Type B pancreatic cell (in vitro differentiated cells): ENCODE data around the gene ZFR. TPM values are rescaled to one million over a fixed set of nuclear protein-coding genes. Genes with fewer than 3 reads are reported as not detected.

Experiments
- DNase-seq: peaks from one replicate; pipeline ENCODE4 v3.0.0; 2021; ENCODE audit warnings: mixed read lengths; ENCODE audit not compliant: unreplicated experiment; ENCODE audit errors: extremely low spot score
- H3K27ac Mint-ChIP-seq: 2 replicates; pipeline ENCODE4 v1.8.0; 2021; ENCODE audit warnings: mild to moderate bottlenecking, mixed read lengths
- H3K27me3 Mint-ChIP-seq: 2 replicates; pipeline ENCODE4 v1.8.0; 2021; ENCODE audit warnings: mixed read lengths
- H3K36me3 Mint-ChIP-seq: 2 replicates; pipeline ENCODE4 v1.8.0; 2021; ENCODE audit warnings: mixed read lengths
- H3K4me1 Mint-ChIP-seq: one replicate; pipeline ENCODE4 v1.8.0; 2021; ENCODE audit warnings: mixed read lengths; ENCODE audit not compliant: unreplicated experiment
- H3K4me3 Mint-ChIP-seq: 2 replicates; pipeline ENCODE4 v1.8.0; 2021; ENCODE audit warnings: mild to moderate bottlenecking, mixed read lengths
- H3K9me3 Mint-ChIP-seq: 2 replicates; pipeline ENCODE4 v1.8.0; 2021; ENCODE audit warnings: mixed read lengths
- total RNA-seq: library from RNA; stranded (reverse); gene quantifications from 2 replicates; pipeline ENCODE4 v1.2.1, GENCODE V29; 2021; ENCODE audit warnings: low replicate concordance
- TF ChIP-seq, protein P1 (sequence below): fragments of 200-600 bp; sonication (generic); conservative IDR thresholded peaks from 2 replicates; pipeline ENCODE4 v1.5.0; 2021; ENCODE audit warnings: antibody characterized with exemption, mild to moderate bottlenecking

ZFR gene
- total RNA-seq, 1 donor from 2014 or later = 67.1 TPM

DNA sequence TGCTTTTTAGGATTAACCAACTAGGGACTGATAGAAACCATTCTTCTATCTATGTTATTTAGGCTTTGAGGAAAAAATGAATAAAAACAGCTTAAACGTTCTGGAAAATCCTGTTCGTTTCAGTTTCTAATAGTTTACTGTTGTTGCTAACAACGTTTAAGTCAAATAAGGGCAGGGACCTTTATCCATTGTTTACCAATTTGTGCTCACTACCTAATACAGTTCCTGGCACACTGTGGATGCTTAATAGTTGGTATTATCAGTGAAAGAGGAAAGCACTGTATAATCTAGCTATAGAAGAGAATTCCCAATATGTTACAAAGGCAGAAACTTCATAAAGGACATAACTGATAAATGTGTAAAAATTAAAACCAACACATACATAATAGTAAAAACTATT, 52.5 kb downstream of the ZFR start:
- TF ChIP-seq, protein P1, sequence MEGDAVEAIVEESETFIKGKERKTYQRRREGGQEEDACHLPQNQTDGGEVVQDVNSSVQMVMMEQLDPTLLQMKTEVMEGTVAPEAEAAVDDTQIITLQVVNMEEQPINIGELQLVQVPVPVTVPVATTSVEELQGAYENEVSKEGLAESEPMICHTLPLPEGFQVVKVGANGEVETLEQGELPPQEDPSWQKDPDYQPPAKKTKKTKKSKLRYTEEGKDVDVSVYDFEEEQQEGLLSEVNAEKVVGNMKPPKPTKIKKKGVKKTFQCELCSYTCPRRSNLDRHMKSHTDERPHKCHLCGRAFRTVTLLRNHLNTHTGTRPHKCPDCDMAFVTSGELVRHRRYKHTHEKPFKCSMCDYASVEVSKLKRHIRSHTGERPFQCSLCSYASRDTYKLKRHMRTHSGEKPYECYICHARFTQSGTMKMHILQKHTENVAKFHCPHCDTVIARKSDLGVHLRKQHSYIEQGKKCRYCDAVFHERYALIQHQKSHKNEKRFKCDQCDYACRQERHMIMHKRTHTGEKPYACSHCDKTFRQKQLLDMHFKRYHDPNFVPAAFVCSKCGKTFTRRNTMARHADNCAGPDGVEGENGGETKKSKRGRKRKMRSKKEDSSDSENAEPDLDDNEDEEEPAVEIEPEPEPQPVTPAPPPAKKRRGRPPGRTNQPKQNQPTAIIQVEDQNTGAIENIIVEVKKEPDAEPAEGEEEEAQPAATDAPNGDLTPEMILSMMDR = no peak
- Mint-ChIP-seq H3K4me3 (no peak overlapping the region), H3K27ac (no peak overlapping the region), H3K36me3 (peaks cover 34% of the 10 kb centered on the region), H3K27me3 (no peaks in the 10 kb centered on the region), H3K4me1 (peaks cover 5% of the 10 kb centered on the region), H3K9me3 (no peaks in the 10 kb centered on the region)
- no peak for DNase-seq

DNA sequence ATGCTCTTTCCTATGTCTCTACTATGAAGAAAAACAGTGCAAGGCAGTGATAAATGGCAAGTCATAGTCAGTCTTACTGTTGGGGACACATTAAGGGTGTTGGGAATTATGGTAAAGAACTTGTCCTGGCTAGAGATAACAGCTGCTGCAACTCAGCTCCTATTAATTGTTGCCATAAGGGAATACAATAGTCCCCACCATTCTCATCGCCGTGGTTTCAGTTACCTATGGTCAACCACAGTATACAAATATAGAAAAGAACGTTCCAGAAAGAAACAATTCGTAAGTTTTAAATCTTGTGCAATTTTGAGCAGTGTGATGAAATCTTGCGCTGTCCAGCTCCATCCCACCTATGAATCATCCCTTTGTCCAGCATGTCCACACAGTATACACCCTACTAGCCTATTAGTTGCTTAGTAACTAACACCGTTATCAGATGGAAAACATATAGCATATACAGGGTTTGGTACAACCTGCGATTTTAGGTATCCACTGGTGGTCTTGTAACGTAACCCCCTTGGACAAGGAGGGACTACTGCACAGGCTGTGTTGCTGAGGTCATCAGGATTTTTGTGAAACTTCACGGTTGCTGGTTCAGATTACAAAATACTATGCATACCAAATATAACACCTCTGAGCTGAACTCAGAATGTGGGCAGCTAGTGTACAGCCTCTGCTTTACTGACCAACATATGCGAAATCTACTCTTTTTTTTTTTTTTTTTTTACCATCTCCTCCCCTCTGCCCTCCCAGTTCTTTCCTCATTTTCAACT, 53.5 kb downstream of the ZFR start:
- DNase-seq = no peak
- H3K27me3 Mint-ChIP-seq = no peaks in the 10 kb centered on the region
- peaks cover 5% of the 10 kb centered on the region for H3K4me1 Mint-ChIP-seq
- no peaks in the 10 kb centered on the region for H3K9me3 Mint-ChIP-seq
- peaks cover 30% of the 10 kb centered on the region for H3K36me3 Mint-ChIP-seq
- peak overlapping the region; percentile 4 for H3K27ac Mint-ChIP-seq
- TF ChIP-seq, protein P1 = no peak
- no peak overlapping the region for H3K4me3 Mint-ChIP-seq

DNA sequence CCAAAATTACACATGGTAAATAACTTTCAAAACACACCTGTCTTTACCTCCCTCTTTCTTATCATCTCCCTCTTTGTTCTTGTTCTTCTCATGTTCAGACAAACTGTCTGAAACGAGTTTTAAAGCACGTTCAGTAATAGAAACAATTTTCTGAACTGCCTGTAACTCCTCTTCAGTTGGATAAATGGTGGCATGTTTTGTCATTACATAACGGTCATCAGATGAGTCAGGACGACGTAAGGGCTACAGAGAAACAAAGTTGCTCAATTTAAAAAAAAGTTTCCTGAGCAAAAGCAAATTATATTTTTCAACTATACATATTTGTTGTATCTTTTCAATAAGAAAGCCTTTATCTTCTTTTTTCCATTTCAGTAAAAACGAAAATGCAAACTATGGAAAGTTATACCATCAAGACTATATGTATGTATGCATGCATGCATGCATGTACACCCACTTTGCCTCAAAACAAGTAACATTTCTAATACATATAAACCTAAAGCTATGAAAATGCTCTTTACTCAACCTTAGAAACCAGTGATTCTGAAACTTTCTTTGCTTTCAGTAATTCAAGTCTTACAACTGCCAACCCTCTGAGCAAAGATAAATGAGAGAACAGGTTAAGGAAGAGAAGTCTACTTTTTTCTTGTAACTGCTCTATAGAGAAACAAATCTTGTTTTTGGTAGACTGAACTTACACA, 56.0 kb downstream of the ZFR start:
- Mint-ChIP-seq H3K27ac (no peak overlapping the region), H3K9me3 (no peaks in the 10 kb centered on the region), H3K4me1 (peaks cover 5% of the 10 kb centered on the region), H3K4me3 (no peak overlapping the region), H3K27me3 (no peaks in the 10 kb centered on the region), H3K36me3 (peaks cover 30% of the 10 kb centered on the region)
- TF ChIP-seq, protein P1 = no peak
- DNase-seq = no peak

DNA sequence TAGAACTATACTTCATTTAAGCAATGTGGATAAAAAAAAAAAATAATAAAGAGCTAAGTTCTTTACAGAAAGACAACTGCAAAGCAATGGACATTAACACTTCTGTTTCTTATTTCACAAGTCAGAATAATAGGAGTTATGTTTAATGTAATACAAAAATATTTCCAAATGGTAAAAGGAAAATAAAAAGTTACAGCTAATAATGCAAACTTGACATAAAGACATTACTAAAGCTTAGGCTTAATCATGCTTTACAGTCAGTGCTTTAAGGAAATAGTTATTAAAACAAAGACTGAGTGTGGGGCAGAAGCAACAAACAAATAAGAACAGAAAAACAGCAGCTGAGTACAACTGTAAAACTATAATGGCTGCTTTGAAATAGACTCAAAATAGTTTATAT, 56.7 kb downstream of the ZFR start:
- no peak overlapping the region for H3K4me3 Mint-ChIP-seq
- H3K27me3 Mint-ChIP-seq = no peaks in the 10 kb centered on the region
- peaks cover 5% of the 10 kb centered on the region for H3K4me1 Mint-ChIP-seq
- peaks cover 30% of the 10 kb centered on the region for H3K36me3 Mint-ChIP-seq
- DNase-seq = no peak
- H3K9me3 Mint-ChIP-seq = no peaks in the 10 kb centered on the region
- no peak overlapping the region for H3K27ac Mint-ChIP-seq
- TF ChIP-seq, protein P1 = no peak

DNA sequence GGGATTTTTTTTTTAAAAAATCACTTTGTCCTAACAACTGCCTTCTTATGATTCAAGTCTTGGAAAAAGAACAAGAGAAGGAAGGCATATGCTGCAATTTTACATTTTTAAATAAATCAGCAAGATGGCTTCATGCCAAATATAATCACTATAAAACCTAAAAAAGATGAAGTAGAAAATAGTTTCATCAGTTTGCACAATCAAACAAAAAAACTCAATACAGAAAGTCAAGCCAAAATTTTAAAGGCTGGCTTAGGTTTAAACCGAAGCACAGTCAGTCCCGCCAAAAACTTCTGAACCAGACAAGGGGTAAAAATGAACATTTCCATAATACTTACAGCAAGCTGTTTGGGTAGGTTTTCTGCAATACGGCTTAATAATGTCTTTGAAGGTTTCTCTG, 57.3 kb downstream of the ZFR start:
- Mint-ChIP-seq H3K27ac (no peak overlapping the region), H3K4me1 (peaks cover 5% of the 10 kb centered on the region), H3K4me3 (no peak overlapping the region), H3K9me3 (no peaks in the 10 kb centered on the region), H3K27me3 (no peaks in the 10 kb centered on the region), H3K36me3 (peaks cover 30% of the 10 kb centered on the region)
- TF ChIP-seq, protein P1 = no peak
- no peak for DNase-seq
